B cell (primary cell): ENCODE results near the gene TRIM62.

Experiments used
- EZH2 ChIP-seq: IDR thresholded peaks from 2 replicates; pipeline ENCODE4 v1.6.1; 2012; ENCODE audit warnings: borderline replicate concordance, low read depth, mild to moderate bottlenecking, moderate library complexity, low read length; ENCODE audit not compliant: insufficient read depth, poor library complexity, severe bottlenecking
- TF ChIP-seq, protein P1 (sequence below): fragments of 200-600 bp; IDR thresholded peaks from one replicate; pipeline ENCODE4 v1.8.0; 2022; ENCODE audit warnings: antibody characterized with exemption, mild to moderate bottlenecking

DNA sequence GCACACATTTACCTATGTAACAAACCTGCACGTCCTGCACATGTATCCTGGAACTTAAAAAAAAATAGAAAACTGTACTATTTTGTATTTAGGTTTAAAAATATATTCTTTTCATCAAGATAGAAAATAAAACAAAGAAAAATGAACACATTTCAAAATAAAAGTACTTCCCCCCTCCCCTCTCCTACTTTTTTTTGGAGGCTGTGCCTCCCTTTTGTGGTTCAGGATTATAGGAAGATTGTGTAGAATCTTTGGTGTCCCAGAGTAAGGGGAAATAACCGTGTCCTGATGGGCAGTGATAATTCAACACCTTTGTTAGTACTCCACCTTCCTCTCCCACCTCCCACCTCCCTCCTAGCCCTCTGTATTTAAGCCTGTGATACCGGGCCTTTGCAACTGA is 40.1 kb downstream of the TRIM62 start:
- TF ChIP-seq, protein P1, sequence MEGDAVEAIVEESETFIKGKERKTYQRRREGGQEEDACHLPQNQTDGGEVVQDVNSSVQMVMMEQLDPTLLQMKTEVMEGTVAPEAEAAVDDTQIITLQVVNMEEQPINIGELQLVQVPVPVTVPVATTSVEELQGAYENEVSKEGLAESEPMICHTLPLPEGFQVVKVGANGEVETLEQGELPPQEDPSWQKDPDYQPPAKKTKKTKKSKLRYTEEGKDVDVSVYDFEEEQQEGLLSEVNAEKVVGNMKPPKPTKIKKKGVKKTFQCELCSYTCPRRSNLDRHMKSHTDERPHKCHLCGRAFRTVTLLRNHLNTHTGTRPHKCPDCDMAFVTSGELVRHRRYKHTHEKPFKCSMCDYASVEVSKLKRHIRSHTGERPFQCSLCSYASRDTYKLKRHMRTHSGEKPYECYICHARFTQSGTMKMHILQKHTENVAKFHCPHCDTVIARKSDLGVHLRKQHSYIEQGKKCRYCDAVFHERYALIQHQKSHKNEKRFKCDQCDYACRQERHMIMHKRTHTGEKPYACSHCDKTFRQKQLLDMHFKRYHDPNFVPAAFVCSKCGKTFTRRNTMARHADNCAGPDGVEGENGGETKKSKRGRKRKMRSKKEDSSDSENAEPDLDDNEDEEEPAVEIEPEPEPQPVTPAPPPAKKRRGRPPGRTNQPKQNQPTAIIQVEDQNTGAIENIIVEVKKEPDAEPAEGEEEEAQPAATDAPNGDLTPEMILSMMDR = no peak
- TF ChIP-seq EZH2 = no peak
